ENCODE data around the gene DKC1. TPM values are rescaled to one million over a fixed set of nuclear protein-coding genes. Genes with fewer than 3 reads are reported as not detected.

DKC1 gene
- total and polyA plus RNA-seq, 8 donors, result 22.3 to 70.6 (median 62.6) TPM

- Histone ChIP-seq H3K27ac (peak overlapping the region; percentile 42 to 90), H3K4me3 (no peak overlapping the region), H3K36me3 (no peaks in the 10 kb centered on the region), H3K9me3 (no peaks in the 10 kb centered on the region), H3K27me3 (no peaks in the 10 kb centered on the region), H3K4me1 (peaks cover 7 to 27% of the 10 kb centered on the region in 2 donors)
- no peak for TF ChIP-seq CTCF (IDR thresholded peaks at IDR 0.05)
- intact Hi-C loops (cut with DNase I), result no loop called here
- ATAC-seq (peak; percentile 42), DNase-seq (peak in 2 of 4 donors; percentile 19 to 28)
Measured at GRCh38 chrX:154799556-154800348, 37.1 kb downstream of the DKC1 start.

- DNase-seq, result no peak
- no peak for ATAC-seq
- Histone ChIP-seq H3K9me3 (no peaks in the 10 kb centered on the region), H3K36me3 (no peaks in the 10 kb centered on the region), H3K4me1 (peaks cover 7 to 29% of the 10 kb centered on the region in 2 donors), H3K4me3 (no peak overlapping the region), H3K27ac (peak overlapping the region; percentile 33 to 90), H3K27me3 (no peaks in the 10 kb centered on the region)
- intact Hi-C loops (cut with DNase I), result no loop called here
- TF ChIP-seq CTCF (IDR thresholded peaks at IDR 0.05), result no peak
Measured at GRCh38 chrX:154800478-154801210, 38.0 kb downstream of the DKC1 start.

DNA sequence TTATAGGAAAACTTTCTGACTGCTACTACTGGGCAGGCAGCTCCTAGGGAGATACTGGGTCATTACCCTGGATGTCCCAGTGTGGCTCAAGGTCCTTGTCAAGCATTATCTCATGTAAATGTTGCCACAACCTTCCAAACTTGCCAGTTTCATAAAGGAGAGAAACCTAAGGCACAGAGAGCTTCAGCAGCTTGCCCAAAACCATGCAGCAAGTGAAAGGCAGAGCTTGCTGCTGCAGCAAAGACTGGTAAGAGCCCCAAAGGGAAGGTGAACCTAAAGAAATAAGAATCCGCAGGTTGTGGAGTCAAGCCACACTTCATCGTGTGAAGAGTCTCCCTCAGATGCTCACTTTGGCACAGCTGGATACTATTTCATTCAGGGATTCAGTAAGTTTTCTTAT is 40.3 kb downstream of the DKC1 start:
- no peak for TF ChIP-seq CTCF (IDR thresholded peaks at IDR 0.05)
- Histone ChIP-seq H3K9me3 (no peaks in the 10 kb centered on the region), H3K4me1 (peaks cover 7 to 31% of the 10 kb centered on the region in 2 donors), H3K4me3 (peak overlapping the region in 1 of 2 donors; percentile 67), H3K27ac (peak overlapping the region in 1 of 2 donors; percentile 90), H3K36me3 (no peaks in the 10 kb centered on the region), H3K27me3 (no peaks in the 10 kb centered on the region)
- intact Hi-C loops (cut with DNase I), result no loop called here
- ATAC-seq (no peak), DNase-seq (no peak)

DNA sequence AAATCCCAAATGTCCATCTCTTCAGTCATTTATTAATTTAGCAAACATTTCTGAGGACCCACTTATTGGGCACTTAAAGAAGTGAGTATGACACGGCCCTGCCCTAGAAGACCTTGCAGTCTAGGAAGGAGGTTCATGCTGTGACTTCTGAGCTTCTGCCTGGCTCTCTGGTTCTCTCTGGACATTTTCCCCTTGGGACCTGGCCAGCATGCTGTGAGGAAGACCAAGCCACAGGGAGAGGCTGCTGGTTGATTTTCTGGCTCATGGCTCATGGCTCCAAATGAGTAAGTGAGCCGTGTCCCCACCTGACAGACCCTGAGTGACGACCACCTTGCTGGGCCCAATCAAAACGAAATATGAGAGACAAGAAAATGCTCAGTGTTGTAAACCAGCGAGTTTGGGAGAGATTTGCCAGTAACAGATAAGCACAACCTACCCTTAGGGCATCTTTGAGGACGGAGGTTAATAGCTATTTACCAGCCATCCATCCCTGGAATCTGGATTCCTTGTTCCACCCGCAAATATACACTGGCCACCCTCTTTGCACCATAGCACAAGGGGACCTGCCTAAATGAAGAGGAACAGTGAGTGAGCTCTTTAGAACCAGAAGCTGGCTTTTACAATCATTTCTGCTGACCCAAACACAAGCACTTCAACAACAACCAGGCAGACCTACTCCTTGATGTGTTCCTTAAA is 41.7 kb downstream of the DKC1 start:
- intact Hi-C loops (cut with DNase I), result no loop called here
- ATAC-seq (no peak), DNase-seq (no peak)
- H3K27me3 ChIP-seq, result no peaks in the 10 kb centered on the region
- H3K4me3 ChIP-seq, result peak overlapping the region; percentile 52 to 67
- no peaks in the 10 kb centered on the region for H3K36me3 ChIP-seq
- TF ChIP-seq CTCF (IDR thresholded peaks at IDR 0.05), result no peak
- peaks cover 7 to 21% of the 10 kb centered on the region in 2 donors for H3K4me1 ChIP-seq
- H3K27ac ChIP-seq, result peak overlapping the region; percentile 34 to 90
- H3K9me3 ChIP-seq, result no peaks in the 10 kb centered on the region
